WTC11 (cell line): Measurements from ENCODE around the gene S100A12. TPM values are rescaled to one million over a fixed set of nuclear protein-coding genes. Genes with fewer than 3 reads are reported as not detected.

Experiments
- ATAC-seq: fragments of 200-7000 bp; cut with Tn5 transposase; 2 replicates; pipeline ENCODE4 v1.10.0; 2021; ENCODE audit warnings: mild to moderate bottlenecking, moderate library complexity
- CTCF ChIA-PET: fragments of 300-600 bp; sonication (Branson Sonifier 250); formaldehyde crosslinking; loops from one replicate; lab custom pipeline; 2021; ENCODE audit warnings: antibody characterized with exemption; lab: Charles Lee
- POLR2A ChIA-PET: fragments of 350-600 bp; sonication (Branson Sonifier 250); formaldehyde crosslinking; loops from one replicate; lab custom pipeline; 2021; ENCODE audit warnings: antibody characterized with exemption; lab: Charles Lee
- DNase-seq: peaks from one replicate; pipeline ENCODE4 v3.0.0; 2021; ENCODE audit warnings: low spot score
- H3K27ac Mint-ChIP-seq: 2 replicates; pipeline ENCODE4 v1.8.0; 2021; ENCODE audit warnings: mixed read lengths
- H3K27me3 Mint-ChIP-seq: 2 replicates; pipeline ENCODE4 v1.8.0; 2021; ENCODE audit warnings: low read depth, mild to moderate bottlenecking, moderate library complexity, mixed read lengths
- H3K36me3 Mint-ChIP-seq: 2 replicates; pipeline ENCODE4 v1.8.0; 2021; ENCODE audit warnings: mixed read lengths
- H3K4me1 Mint-ChIP-seq: 2 replicates; pipeline ENCODE4 v1.8.0; 2022; ENCODE audit warnings: mixed read lengths
- H3K4me3 Mint-ChIP-seq: 2 replicates; pipeline ENCODE4 v1.8.0; 2021; ENCODE audit warnings: mild to moderate bottlenecking, moderate library complexity, mixed read lengths
- H3K9me3 Mint-ChIP-seq: 2 replicates; pipeline ENCODE4 v1.8.0; 2021; ENCODE audit warnings: mixed read lengths
- ATF2 ChIP-seq: sonication (generic); formaldehyde crosslinking; IDR thresholded peaks from 2 replicates; pipeline ENCODE4 v1.8.1; 2022; ENCODE audit warnings: low read depth, missing genetic modification reagents, borderline replicate concordance
- CTCF ChIP-seq: fragments of 200-600 bp; IDR thresholded peaks from 2 replicates; pipeline ENCODE4 v1.8.0; 2022; ENCODE audit warnings: antibody characterized with exemption
- ELF4 ChIP-seq: sonication (generic); formaldehyde crosslinking; IDR thresholded peaks from 2 replicates; pipeline ENCODE4 v1.8.1; 2022; ENCODE audit warnings: low read depth, mild to moderate bottlenecking, moderate library complexity, missing genetic modification reagents
- HMGA2 ChIP-seq: fragments of 250-450 bp; sonication (Bioruptor Pico); IDR thresholded peaks from 2 replicates; pipeline ENCODE4 v1.4.0; 2021; ENCODE audit warnings: mild to moderate bottlenecking, moderate library complexity
- JUN ChIP-seq: sonication (generic); formaldehyde crosslinking; IDR thresholded peaks from 2 replicates; pipeline ENCODE4 v1.8.0; 2023; ENCODE audit warnings: mild to moderate bottlenecking, missing genetic modification reagents
- MYBL2 ChIP-seq: sonication (generic); formaldehyde crosslinking; IDR thresholded peaks from 2 replicates; pipeline ENCODE4 v1.8.1; 2023; ENCODE audit warnings: mild to moderate bottlenecking, moderate library complexity, missing genetic modification reagents
- NFYB ChIP-seq: sonication (generic); formaldehyde crosslinking; conservative IDR thresholded peaks from 2 replicates; pipeline ENCODE4 v1.8.0; 2022; ENCODE audit warnings: low read depth, missing genetic modification reagents
- USF1 ChIP-seq: sonication (generic); formaldehyde crosslinking; IDR thresholded peaks from 2 replicates; pipeline ENCODE4 v1.8.0; 2022; ENCODE audit warnings: mild to moderate bottlenecking, missing genetic modification reagents
- ZNF121 ChIP-seq: sonication (generic); formaldehyde crosslinking; IDR thresholded peaks from 2 replicates; pipeline ENCODE4 v1.8.0; 2023; ENCODE audit warnings: missing genetic modification reagents
- ZNF232 ChIP-seq: sonication (generic); formaldehyde crosslinking; IDR thresholded peaks from 2 replicates; pipeline ENCODE4 v1.8.0; 2022; ENCODE audit warnings: mild to moderate bottlenecking, missing genetic modification reagents
- ZNF317 ChIP-seq: sonication (generic); formaldehyde crosslinking; IDR thresholded peaks from 2 replicates; pipeline ENCODE4 v1.8.1; 2023; ENCODE audit warnings: low read depth, mild to moderate bottlenecking, moderate library complexity, missing genetic modification reagents, borderline replicate concordance
- total RNA-seq: library from RNA; stranded (reverse); gene quantifications from 3 replicates; pipeline ENCODE4 v1.2.3, GENCODE V29; 2021
- TF ChIP-seq, protein P1 (sequence below): sonication (generic); formaldehyde crosslinking; conservative IDR thresholded peaks from 2 replicates; pipeline ENCODE4 v1.8.1; 2023; ENCODE audit warnings: mild to moderate bottlenecking, low read depth, missing genetic modification reagents, moderate library complexity
- TF ChIP-seq, protein P2 (sequence below): fragments of 250-450 bp; sonication (Bioruptor Pico); IDR thresholded peaks from 2 replicates; pipeline ENCODE4 v1.9.0; 2021; ENCODE audit warnings: moderate library complexity, mild to moderate bottlenecking, inconsistent platforms, borderline replicate concordance
- TF ChIP-seq, protein P3 (sequence below): sonication (generic); formaldehyde crosslinking; IDR thresholded peaks from 2 replicates; pipeline ENCODE4 v1.8.1; 2022; ENCODE audit warnings: mild to moderate bottlenecking, moderate library complexity, missing genetic modification reagents
- TF ChIP-seq, protein P4 (sequence below): sonication (generic); formaldehyde crosslinking; IDR thresholded peaks from 2 replicates; pipeline ENCODE4 v1.8.0; 2022; ENCODE audit warnings: missing genetic modification reagents
- TF ChIP-seq, protein P5 (sequence below): sonication (generic); formaldehyde crosslinking; IDR thresholded peaks from 2 replicates; pipeline ENCODE4 v1.8.0; 2023; ENCODE audit warnings: mild to moderate bottlenecking, missing genetic modification reagents

S100A12 gene
- total RNA-seq, 1 experiment from 2014 or later, result not detected

DNA sequence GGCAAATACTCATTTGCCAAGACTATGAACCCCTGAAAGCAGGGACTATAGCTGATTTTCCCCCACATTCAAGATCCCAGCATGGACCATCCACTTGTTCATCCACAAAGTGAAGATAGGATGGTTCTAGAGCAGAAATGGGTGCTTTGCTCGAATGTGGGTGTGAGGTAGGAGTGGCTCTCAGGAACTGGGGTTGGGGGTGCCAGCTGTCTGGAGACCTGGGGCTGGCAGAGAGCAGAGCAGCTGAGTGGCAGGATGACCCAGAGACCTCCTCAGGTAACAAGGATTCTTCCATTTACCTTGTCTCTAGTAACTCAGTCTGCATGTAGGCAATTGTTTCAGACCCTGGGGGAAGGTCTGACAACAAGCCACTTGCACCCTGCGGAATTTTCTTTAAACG is 11.8 kb downstream of the S100A12 start (continued):
- TF ChIP-seq, protein P1, sequence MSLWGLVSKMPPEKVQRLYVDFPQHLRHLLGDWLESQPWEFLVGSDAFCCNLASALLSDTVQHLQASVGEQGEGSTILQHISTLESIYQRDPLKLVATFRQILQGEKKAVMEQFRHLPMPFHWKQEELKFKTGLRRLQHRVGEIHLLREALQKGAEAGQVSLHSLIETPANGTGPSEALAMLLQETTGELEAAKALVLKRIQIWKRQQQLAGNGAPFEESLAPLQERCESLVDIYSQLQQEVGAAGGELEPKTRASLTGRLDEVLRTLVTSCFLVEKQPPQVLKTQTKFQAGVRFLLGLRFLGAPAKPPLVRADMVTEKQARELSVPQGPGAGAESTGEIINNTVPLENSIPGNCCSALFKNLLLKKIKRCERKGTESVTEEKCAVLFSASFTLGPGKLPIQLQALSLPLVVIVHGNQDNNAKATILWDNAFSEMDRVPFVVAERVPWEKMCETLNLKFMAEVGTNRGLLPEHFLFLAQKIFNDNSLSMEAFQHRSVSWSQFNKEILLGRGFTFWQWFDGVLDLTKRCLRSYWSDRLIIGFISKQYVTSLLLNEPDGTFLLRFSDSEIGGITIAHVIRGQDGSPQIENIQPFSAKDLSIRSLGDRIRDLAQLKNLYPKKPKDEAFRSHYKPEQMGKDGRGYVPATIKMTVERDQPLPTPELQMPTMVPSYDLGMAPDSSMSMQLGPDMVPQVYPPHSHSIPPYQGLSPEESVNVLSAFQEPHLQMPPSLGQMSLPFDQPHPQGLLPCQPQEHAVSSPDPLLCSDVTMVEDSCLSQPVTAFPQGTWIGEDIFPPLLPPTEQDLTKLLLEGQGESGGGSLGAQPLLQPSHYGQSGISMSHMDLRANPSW, result no peak
- TF ChIP-seq, protein P2, sequence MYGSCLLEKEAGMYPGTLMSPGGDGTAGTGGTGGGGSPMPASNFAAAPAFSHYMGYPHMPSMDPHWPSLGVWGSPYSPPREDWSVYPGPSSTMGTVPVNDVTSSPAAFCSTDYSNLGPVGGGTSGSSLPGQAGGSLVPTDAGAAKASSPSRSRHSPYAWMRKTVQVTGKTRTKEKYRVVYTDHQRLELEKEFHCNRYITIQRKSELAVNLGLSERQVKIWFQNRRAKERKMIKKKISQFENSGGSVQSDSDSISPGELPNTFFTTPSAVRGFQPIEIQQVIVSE (CRISPR knock-in tag), result no peak
- no peak for TF ChIP-seq MYBL2 (CRISPR knock-in tag)
- TF ChIP-seq, all 79 proteins: peak for 0

DNA sequence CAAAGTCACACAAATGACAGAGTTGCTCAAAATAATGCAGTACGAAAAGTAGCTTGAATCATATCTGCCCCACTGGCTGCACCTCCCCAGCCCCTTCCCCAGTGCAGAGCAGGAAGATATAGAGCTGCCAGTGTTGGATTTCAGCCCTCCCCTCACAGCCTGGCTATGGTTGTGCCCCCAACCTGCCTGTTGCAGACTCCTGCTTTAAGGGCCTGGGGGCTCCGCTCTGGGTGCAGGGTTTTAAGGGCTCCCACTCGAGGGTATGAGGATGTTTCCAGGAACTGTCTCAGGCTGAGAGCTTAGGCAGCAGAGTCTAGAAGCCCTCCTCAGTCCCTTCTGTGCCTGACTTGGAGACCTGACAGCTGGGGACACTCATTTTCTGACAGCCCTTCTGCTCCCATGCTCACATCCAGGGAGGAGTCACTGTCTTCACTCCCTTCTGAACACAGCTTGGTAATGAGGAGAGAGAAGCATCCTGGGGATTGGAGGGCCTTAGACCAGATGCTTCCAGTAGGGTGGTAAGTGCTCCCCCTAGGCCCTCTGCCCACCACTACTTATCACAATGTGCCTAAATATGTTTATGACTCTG is 13.1 kb downstream of the S100A12 start:
- ChIA-PET POLR2A (no interaction called here), CTCF (interaction anchor here (1.4 to 1.6 kb wide), 3 partner anchors 9 to 132 kb away, joined by 3 to 10 read pairs (median 7); no protein-coding TSS in a partner anchor)
- Mint-ChIP-seq H3K27ac (no peak overlapping the region), H3K36me3 (no peaks in the 10 kb centered on the region), H3K9me3 (no peaks in the 10 kb centered on the region), H3K27me3 (no peaks in the 10 kb centered on the region; the same call in 1 of the 2 replicates), H3K4me1 (peaks cover 4% of the 10 kb centered on the region; the same call in 1 of the 2 replicates), H3K4me3 (no peak overlapping the region)
- ATAC-seq (no peak), DNase-seq (no peak)
- TF ChIP-seq ZNF121 (CRISPR knock-in tag) (no peak), USF1 (CRISPR knock-in tag) (no peak), ZNF317 (no peak), NFYB (CRISPR knock-in tag) (no peak), JUN (CRISPR knock-in tag) (no peak), ELF4 (CRISPR knock-in tag) (no peak), HMGA2 (CRISPR knock-in tag) (no peak), MYBL2 (CRISPR knock-in tag) (no peak), CTCF (no peak), ATF2 (CRISPR knock-in tag) (no peak), ZNF232 (CRISPR knock-in tag) (no peak)
- TF ChIP-seq, protein P3, sequence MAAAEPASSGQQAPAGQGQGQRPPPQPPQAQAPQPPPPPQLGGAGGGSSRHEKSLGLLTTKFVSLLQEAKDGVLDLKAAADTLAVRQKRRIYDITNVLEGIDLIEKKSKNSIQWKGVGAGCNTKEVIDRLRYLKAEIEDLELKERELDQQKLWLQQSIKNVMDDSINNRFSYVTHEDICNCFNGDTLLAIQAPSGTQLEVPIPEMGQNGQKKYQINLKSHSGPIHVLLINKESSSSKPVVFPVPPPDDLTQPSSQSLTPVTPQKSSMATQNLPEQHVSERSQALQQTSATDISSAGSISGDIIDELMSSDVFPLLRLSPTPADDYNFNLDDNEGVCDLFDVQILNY (CRISPR knock-in tag), result no peak
- TF ChIP-seq, protein P4, sequence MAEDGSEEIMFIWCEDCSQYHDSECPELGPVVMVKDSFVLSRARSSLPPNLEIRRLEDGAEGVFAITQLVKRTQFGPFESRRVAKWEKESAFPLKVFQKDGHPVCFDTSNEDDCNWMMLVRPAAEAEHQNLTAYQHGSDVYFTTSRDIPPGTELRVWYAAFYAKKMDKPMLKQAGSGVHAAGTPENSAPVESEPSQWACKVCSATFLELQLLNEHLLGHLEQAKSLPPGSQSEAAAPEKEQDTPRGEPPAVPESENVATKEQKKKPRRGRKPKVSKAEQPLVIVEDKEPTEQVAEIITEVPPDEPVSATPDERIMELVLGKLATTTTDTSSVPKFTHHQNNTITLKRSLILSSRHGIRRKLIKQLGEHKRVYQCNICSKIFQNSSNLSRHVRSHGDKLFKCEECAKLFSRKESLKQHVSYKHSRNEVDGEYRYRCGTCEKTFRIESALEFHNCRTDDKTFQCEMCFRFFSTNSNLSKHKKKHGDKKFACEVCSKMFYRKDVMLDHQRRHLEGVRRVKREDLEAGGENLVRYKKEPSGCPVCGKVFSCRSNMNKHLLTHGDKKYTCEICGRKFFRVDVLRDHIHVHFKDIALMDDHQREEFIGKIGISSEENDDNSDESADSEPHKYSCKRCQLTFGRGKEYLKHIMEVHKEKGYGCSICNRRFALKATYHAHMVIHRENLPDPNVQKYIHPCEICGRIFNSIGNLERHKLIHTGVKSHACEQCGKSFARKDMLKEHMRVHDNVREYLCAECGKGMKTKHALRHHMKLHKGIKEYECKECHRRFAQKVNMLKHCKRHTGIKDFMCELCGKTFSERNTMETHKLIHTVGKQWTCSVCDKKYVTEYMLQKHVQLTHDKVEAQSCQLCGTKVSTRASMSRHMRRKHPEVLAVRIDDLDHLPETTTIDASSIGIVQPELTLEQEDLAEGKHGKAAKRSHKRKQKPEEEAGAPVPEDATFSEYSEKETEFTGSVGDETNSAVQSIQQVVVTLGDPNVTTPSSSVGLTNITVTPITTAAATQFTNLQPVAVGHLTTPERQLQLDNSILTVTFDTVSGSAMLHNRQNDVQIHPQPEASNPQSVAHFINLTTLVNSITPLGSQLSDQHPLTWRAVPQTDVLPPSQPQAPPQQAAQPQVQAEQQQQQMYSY (CRISPR knock-in tag), result no peak
- TF ChIP-seq, protein P5, sequence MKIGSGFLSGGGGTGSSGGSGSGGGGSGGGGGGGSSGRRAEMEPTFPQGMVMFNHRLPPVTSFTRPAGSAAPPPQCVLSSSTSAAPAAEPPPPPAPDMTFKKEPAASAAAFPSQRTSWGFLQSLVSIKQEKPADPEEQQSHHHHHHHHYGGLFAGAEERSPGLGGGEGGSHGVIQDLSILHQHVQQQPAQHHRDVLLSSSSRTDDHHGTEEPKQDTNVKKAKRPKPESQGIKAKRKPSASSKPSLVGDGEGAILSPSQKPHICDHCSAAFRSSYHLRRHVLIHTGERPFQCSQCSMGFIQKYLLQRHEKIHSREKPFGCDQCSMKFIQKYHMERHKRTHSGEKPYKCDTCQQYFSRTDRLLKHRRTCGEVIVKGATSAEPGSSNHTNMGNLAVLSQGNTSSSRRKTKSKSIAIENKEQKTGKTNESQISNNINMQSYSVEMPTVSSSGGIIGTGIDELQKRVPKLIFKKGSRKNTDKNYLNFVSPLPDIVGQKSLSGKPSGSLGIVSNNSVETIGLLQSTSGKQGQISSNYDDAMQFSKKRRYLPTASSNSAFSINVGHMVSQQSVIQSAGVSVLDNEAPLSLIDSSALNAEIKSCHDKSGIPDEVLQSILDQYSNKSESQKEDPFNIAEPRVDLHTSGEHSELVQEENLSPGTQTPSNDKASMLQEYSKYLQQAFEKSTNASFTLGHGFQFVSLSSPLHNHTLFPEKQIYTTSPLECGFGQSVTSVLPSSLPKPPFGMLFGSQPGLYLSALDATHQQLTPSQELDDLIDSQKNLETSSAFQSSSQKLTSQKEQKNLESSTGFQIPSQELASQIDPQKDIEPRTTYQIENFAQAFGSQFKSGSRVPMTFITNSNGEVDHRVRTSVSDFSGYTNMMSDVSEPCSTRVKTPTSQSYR (CRISPR knock-in tag), result no peak
